ENCODE measurements around the gene CD274. TPM values are rescaled to one million over a fixed set of nuclear protein-coding genes. Genes with fewer than 3 reads are reported as not detected.
"Not testable (repeated sequence)": the region's sequence is repeated elsewhere in the genome, so short reads cannot be mapped to it uniquely, and the experiment has no call there.

Gene CD274
- total RNA-seq: 2.3 TPM

- DNase-seq (ENCODE audit: low spot score): peak; percentile 91
Observed at GRCh38 chr9:5450359-5451091, at the start of gene CD274. TSS of gene CD274 (plus strand) at chr9:5450542. CDS start at chr9:5456114, 5,572 bp downstream.

- DNase-seq (ENCODE audit: low spot score): no peak
Observed at GRCh38 chr9:5402217-5402616, 48.1 kb upstream of the CD274 start.

GRCh38 chr9:5408596-5408995 is 41.7 kb upstream of the CD274 start:
- DNase-seq (ENCODE audit: low spot score): no peak

GRCh38 chr9:5416953-5417352 is 33.4 kb upstream of the CD274 start:
- no peak for DNase-seq (ENCODE audit: low spot score)

GRCh38 chr9:5418481-5418880 is 31.9 kb upstream of the CD274 start:
- DNase-seq (ENCODE audit: low spot score): no peak

GRCh38 chr9:5419987-5420386 is 30.4 kb upstream of the CD274 start:
- no peak for DNase-seq (ENCODE audit: low spot score)

GRCh38 chr9:5421163-5421562 is 29.2 kb upstream of the CD274 start:
- DNase-seq (ENCODE audit: low spot score): no peak

GRCh38 chr9:5422276-5422675 is 28.1 kb upstream of the CD274 start:
- DNase-seq (ENCODE audit: low spot score): no peak

- DNase-seq (ENCODE audit: low spot score): no peak
Observed at GRCh38 chr9:5425006-5425628, 25.2 kb upstream of the CD274 start.

- DNase-seq (ENCODE audit: low spot score): no peak
Observed at GRCh38 chr9:5427005-5427404, 23.3 kb upstream of the CD274 start.

GRCh38 chr9:5428172-5428571 is 22.2 kb upstream of the CD274 start:
- no peak for DNase-seq (ENCODE audit: low spot score)

- DNase-seq (ENCODE audit: low spot score): no peak
Observed at GRCh38 chr9:5428794-5429528, 21.4 kb upstream of the CD274 start.

- no peak for DNase-seq (ENCODE audit: low spot score)
Observed at GRCh38 chr9:5429873-5430564, 20.3 kb upstream of the CD274 start.

- no peak for DNase-seq (ENCODE audit: low spot score)
Observed at GRCh38 chr9:5430912-5431311, 19.4 kb upstream of the CD274 start.

GRCh38 chr9:5432890-5433289 is 17.5 kb upstream of the CD274 start:
- DNase-seq (ENCODE audit: low spot score): not testable (repeated sequence)

GRCh38 chr9:5433328-5433727 is 17.0 kb upstream of the CD274 start:
- not testable (repeated sequence) for DNase-seq (ENCODE audit: low spot score)

- DNase-seq (ENCODE audit: low spot score): not testable (repeated sequence)
Observed at GRCh38 chr9:5433841-5434810, 16.2 kb upstream of the CD274 start.

- no peak for DNase-seq (ENCODE audit: low spot score)
Observed at GRCh38 chr9:5435912-5436311, 14.4 kb upstream of the CD274 start.

GRCh38 chr9:5436441-5436840 is 13.9 kb upstream of the CD274 start:
- no peak for DNase-seq (ENCODE audit: low spot score)

GRCh38 chr9:5437254-5438216 is 12.8 kb upstream of the CD274 start, which contains the start of gene PLGRKT:
TSS of gene PLGRKT (minus strand) at chr9:5437925. CDS start at chr9:5431977, 5,948 bp downstream.
- peak; percentile 95 for DNase-seq (ENCODE audit: low spot score)

All from mucosa of gallbladder (tissue), 1 donor.